GM19043 (cell line): ENCODE data around the gene TNFSF12.

Experiments
- ATAC-seq: cut with Tn5 transposase; IDR thresholded peaks from one replicate; pipeline ENCODE4 v1.9.1; 2021; ENCODE audit warnings: low read depth; ENCODE audit not compliant: unreplicated experiment

The TNFSF12 gene

DNA sequence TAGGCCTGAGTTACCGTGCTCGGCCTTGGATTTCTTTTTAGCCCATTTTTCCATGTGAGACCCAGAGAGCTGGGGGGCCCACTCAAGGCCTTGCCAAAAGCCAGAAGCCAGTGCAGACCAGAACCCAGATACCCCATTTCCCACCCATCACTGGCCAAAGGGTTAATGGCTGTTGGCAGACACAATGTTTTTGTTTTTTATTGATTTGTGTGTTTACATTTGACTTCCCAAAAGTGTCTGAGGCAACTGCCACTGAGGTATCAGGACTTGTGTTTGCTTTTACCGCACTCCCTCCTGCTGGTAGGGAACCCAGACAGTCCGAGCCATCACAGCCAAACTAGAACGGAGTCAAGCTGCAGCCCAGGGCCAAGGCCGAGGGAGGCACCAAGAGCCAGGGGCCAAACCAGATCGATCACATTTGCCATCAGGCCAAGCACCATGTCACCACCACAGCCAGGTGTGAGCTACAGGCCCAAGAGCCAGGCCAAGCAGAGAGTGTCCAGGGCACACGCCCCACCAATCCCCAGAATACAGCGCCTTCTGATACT lies 7.7 kb upstream of the TNFSF12 start:
- no peak for ATAC-seq

- ATAC-seq, result no peak
Measured at GRCh38 chr17:7544911-7545310, 3.9 kb upstream of the TNFSF12 start.

DNA sequence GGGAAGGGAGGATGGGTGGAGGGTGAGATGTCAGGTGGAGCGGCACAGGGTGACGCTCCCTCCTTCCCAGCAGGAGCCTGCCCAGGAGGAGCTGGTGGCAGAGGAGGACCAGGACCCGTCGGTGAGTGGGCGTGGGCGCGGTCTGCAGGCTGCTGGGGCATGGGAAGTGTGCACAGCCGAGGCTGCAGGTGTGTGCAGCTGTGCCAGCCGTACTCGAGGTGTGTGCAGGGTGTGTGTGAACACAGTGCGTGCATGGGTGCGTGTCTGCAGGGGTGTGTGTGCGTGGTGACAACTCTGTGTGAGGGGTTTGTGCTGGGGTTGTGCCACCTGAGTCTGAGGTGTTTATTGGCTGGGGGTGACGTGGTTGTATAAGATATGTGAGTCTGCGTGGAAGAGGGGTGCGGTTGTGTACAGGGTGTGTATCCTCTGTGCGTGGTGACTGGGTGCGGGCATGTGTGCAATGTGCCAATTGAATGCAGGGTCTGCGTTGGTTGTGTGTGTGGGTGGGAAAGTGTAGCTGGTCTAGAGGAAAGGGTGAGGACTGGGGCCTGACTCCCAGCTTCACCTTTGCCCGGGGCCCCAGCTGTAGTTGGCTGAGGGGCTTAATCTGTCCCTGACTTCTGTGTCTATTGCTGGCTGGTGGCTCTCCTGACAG lies 670 bp downstream of the TNFSF12 start:
- ATAC-seq, result no peak

DNA sequence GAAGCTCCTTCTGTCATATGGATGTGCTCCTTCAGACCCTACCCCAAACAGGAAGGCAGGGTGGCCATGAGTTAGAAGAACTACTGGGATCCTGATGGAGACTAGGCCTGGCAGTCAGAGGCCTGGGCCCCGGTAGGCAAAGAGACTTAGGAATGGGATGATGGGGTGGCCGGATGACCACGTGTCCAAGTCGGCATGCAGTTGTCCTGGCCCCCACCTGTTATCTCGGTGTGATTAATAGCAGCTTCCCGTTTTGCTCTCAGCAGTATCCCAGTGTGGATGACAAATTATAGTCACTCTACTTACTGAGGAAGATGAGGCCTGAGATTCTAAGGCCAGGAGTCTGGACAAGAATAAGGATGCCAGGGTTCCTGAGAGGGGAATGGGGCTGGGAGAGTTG lies 1.5 kb downstream of the TNFSF12 start:
- no peak for ATAC-seq

- no peak for ATAC-seq
Measured at GRCh38 chr17:7551396-7551795, 2.5 kb downstream of the TNFSF12 start.

- no peak for ATAC-seq
Measured at GRCh38 chr17:7552621-7553051, 3.8 kb downstream of the TNFSF12 start.

DNA sequence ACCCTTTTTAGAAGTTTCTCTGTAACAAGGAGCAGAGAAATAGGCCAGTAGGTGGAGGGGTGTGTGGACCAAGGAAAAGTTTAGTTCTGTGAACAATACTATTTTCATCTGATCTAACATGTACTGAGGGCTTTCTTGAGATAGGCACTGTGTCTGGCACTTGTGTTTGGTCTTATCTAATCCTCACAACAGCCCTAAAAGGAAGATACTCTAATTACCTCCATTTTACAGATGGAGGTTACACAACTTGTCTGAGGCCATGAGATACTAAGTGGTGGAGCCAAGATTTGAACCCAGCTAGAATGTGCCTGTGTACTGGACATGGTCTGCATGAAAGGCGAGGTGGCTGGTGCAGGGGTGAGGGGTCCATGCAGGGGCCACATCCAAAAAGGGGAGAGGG lies 4.5 kb downstream of the TNFSF12 start:
- no peak for ATAC-seq

DNA sequence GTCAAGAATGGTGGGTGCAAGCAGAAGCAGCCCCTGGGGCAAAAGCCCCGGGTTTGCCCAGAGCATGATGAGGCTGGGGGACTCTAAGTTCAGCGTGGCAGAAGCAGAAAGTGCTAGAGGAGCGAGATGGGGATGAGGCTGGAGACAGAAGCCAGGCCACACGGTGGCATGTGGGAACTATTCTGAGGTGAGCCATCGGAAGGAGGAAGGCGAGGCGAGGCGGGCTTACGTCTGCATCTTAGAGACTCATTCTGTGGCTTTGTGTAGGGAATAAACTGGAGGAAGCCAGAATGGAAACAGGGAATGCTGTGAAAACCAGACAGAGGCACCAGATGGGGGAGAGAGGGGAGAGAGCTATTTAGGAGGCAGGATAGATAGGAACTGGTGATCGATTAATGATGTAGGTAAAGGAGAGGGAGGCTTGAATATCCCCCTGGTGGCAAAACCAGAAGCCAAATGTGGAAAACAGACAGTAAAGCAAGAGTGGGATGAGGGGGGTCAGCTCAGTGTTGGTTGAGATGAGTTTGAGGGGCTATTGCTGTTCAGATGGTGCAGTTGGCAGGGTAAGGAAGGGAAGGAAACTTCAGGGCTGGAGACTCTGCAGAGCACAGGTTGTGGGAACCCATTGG lies 6.6 kb downstream of the TNFSF12 start:
- no peak for ATAC-seq

DNA sequence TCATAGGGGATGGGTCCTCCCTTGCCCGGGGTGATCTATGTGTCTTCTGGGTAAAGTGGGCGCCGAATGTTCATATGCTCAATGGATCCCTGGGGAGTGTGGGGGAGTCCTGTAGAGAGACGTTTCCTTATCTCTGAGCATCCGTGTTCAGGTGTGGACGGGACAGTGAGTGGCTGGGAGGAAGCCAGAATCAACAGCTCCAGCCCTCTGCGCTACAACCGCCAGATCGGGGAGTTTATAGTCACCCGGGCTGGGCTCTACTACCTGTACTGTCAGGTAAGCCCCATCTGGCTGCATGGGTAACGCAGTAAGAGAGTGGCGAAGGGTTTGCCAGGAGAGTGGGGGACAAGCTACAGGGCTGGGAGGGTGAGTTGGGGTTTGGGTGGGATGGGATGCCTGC lies 7.8 kb downstream of the TNFSF12 start:
- ATAC-seq, result no peak

GRCh38 chr17:7557147-7557764 lies 8.4 kb downstream of the TNFSF12 start:
- ATAC-seq, result no peak

- ATAC-seq, result no peak
Measured at GRCh38 chr17:7557775-7558543, 9.1 kb downstream of the TNFSF12 start.

DNA sequence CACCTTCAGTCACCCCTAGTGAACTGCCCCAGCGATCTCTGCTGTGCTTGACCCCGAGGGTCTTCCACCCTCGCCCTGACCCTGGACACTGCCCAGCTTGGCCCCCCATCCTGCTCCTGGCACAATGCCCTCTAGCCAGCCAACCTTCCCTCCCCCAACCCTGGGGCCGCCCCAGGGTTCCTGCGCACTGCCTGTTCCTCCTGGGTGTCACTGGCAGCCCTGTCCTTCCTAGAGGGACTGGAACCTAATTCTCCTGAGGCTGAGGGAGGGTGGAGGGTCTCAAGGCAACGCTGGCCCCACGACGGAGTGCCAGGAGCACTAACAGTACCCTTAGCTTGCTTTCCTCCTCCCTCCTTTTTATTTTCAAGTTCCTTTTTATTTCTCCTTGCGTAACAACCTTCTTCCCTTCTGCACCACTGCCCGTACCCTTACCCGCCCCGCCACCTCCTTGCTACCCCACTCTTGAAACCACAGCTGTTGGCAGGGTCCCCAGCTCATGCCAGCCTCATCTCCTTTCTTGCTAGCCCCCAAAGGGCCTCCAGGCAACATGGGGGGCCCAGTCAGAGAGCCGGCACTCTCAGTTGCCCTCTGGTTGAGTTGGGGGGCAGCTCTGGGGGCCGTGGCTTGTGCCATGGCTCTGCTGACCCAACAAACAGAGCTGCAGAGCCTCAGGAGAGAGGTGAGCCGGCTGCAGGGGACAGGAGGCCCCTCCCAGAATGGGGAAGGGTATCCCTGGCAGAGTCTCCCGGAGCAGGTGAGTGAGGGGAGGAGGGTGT lies 9.9 kb downstream of the TNFSF12 start, which contains the start of gene TNFSF13:
TSS of gene TNFSF13 (plus strand) at position 207 of the 776 bp plus-strand sequence. CDS start at position 497, 290 bp downstream.
- ATAC-seq, result no peak

GRCh38 chr17:7559320-7560171 lies 10.7 kb downstream of the TNFSF12 start:
- ATAC-seq, result no peak

GRCh38 chr17:7560172-7561027 lies 11.5 kb downstream of the TNFSF12 start:
- ATAC-seq, result no peak

DNA sequence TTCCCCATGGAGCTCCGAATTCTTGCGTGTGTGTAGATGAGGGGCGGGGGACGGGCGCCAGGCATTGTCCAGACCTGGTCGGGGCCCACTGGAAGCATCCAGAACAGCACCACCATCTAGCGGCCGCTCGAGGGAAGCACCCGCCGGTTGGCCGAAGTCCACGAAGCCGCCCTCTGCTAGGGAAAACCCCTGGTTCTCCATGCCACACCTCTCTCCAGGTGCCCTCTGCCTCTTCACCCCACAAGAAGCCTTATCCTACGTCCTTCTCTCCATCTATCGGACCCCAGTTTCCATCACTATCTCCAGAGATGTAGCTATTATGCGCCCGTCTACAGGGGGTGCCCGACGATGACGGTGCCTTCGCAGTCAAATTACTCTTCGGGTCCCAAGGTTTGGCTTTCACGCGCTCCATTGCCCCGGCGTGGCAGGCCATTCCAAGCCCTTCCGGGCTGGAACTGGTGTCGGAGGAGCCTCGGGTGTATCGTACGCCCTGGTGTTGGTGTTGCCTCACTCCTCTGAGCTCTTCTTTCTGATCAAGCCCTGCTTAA lies 12.2 kb downstream of the TNFSF12 start:
- ATAC-seq, result no peak

GRCh38 chr17:7561589-7562207 lies 12.8 kb downstream of the TNFSF12 start, which contains the start of gene SENP3:
TSS of gene SENP3 (plus strand) at chr17:7561919. CDS start at chr17:7563077, 1,158 bp downstream.
- ATAC-seq, result no peak

GRCh38 chr17:7562208-7562605 lies 13.3 kb downstream of the TNFSF12 start:
- no peak for ATAC-seq
